ENCODE results near the gene NOTUM.
A peak's percentile ranks its signal among the peaks of the same experiment; 100 is the strongest.

The NOTUM gene

GRCh38 chr17:81961087-81961511, at the start of gene NOTUM:
Gene NOTUM, minus strand, starts transcription at chr17:81961187. Its CDS starts 278 bp downstream, at chr17:81960909.
- no CpG with 5 or more reads among the region's 65 CpGs for WGBS (ENCODE audit: insufficient coverage, insufficient read length)
- peak within 1 kb of the TSS; percentile 40; the same call in 1 of the 2 replicates for H3K4me3 ChIP-seq (ENCODE audit: low read length)
- peaks cover under 1% of the 10 kb centered on the region; the same call in 1 of the 2 replicates for H3K4me1 ChIP-seq (ENCODE audit: control insufficient read depth, insufficient read depth, low read length)
- DNase-seq (ENCODE audit: low read depth, low spot score) = no peak
- no peaks in the 10 kb centered on the region; the same call in 1 of the 2 replicates for H3K36me3 ChIP-seq (ENCODE audit: control insufficient read depth, insufficient read depth, low read length)
- H3K9me3 ChIP-seq (ENCODE audit: control insufficient read depth, insufficient read depth, low read length) = no peaks in the 10 kb centered on the region
- no peak within 1 kb of the TSS for H3K27ac ChIP-seq (ENCODE audit: low read length)
- peaks cover 37% of the 10 kb centered on the region for H3K27me3 ChIP-seq (ENCODE audit: control insufficient read depth, insufficient read depth, low read length)

GRCh38 chr17:82009413-82009812, 48.4 kb upstream of the NOTUM start:
- H3K4me3 ChIP-seq (ENCODE audit: low read length) = no peak overlapping the region
- H3K4me1 ChIP-seq (ENCODE audit: control insufficient read depth, insufficient read depth, low read length) = no peaks in the 10 kb centered on the region; the same call in 1 of the 2 replicates
- DNase-seq (ENCODE audit: low read depth, low spot score) = no peak
- no peak overlapping the region for H3K27ac ChIP-seq (ENCODE audit: low read length)
- no peaks in the 10 kb centered on the region for H3K27me3 ChIP-seq (ENCODE audit: control insufficient read depth, insufficient read depth, low read length)
- no peaks in the 10 kb centered on the region for H3K9me3 ChIP-seq (ENCODE audit: control insufficient read depth, insufficient read depth, low read length)
- H3K36me3 ChIP-seq (ENCODE audit: control insufficient read depth, insufficient read depth, low read length) = peaks cover 3% of the 10 kb centered on the region; the same call in 1 of the 2 replicates
- WGBS (ENCODE audit: insufficient coverage, insufficient read length) = no CpG with 5 or more reads among the region's 15 CpGs

GRCh38 chr17:82008941-82009405, 48.0 kb upstream of the NOTUM start:
- no peak overlapping the region for H3K27ac ChIP-seq (ENCODE audit: low read length)
- no peaks in the 10 kb centered on the region for H3K27me3 ChIP-seq (ENCODE audit: control insufficient read depth, insufficient read depth, low read length)
- no peak for DNase-seq (ENCODE audit: low read depth, low spot score)
- H3K9me3 ChIP-seq (ENCODE audit: control insufficient read depth, insufficient read depth, low read length) = no peaks in the 10 kb centered on the region
- no peaks in the 10 kb centered on the region; the same call in 1 of the 2 replicates for H3K4me1 ChIP-seq (ENCODE audit: control insufficient read depth, insufficient read depth, low read length)
- peaks cover 3% of the 10 kb centered on the region; the same call in 1 of the 2 replicates for H3K36me3 ChIP-seq (ENCODE audit: control insufficient read depth, insufficient read depth, low read length)
- no CpG with 5 or more reads among the region's 28 CpGs for WGBS (ENCODE audit: insufficient coverage, insufficient read length)
- H3K4me3 ChIP-seq (ENCODE audit: low read length) = no peak overlapping the region

GRCh38 chr17:82008258-82008940, 47.4 kb upstream of the NOTUM start:
- no peak for DNase-seq (ENCODE audit: low read depth, low spot score)
- H3K4me1 ChIP-seq (ENCODE audit: control insufficient read depth, insufficient read depth, low read length) = no peaks in the 10 kb centered on the region; the same call in 1 of the 2 replicates
- H3K27ac ChIP-seq (ENCODE audit: low read length) = no peak overlapping the region
- peaks cover 6% of the 10 kb centered on the region; the same call in 1 of the 2 replicates for H3K36me3 ChIP-seq (ENCODE audit: control insufficient read depth, insufficient read depth, low read length)
- H3K9me3 ChIP-seq (ENCODE audit: control insufficient read depth, insufficient read depth, low read length) = no peaks in the 10 kb centered on the region
- WGBS (ENCODE audit: insufficient coverage, insufficient read length) = no CpG with 5 or more reads among the region's 26 CpGs
- no peaks in the 10 kb centered on the region for H3K27me3 ChIP-seq (ENCODE audit: control insufficient read depth, insufficient read depth, low read length)
- H3K4me3 ChIP-seq (ENCODE audit: low read length) = no peak overlapping the region

GRCh38 chr17:82007495-82008257, 46.7 kb upstream of the NOTUM start:
- H3K9me3 ChIP-seq (ENCODE audit: control insufficient read depth, insufficient read depth, low read length) = no peaks in the 10 kb centered on the region
- H3K27me3 ChIP-seq (ENCODE audit: control insufficient read depth, insufficient read depth, low read length) = no peaks in the 10 kb centered on the region
- H3K4me3 ChIP-seq (ENCODE audit: low read length) = no peak overlapping the region
- H3K27ac ChIP-seq (ENCODE audit: low read length) = no peak overlapping the region
- DNase-seq (ENCODE audit: low read depth, low spot score) = no peak
- H3K36me3 ChIP-seq (ENCODE audit: control insufficient read depth, insufficient read depth, low read length) = peaks cover 6% of the 10 kb centered on the region; the same call in 1 of the 2 replicates
- WGBS (ENCODE audit: insufficient coverage, insufficient read length) = no CpG with 5 or more reads among the region's 30 CpGs
- no peaks in the 10 kb centered on the region for H3K4me1 ChIP-seq (ENCODE audit: control insufficient read depth, insufficient read depth, low read length)

GRCh38 chr17:82007228-82007494, 46.2 kb upstream of the NOTUM start:
- Histone ChIP-seq H3K4me1 (ENCODE audit: control insufficient read depth, insufficient read depth, low read length) (no peaks in the 10 kb centered on the region), H3K27me3 (ENCODE audit: control insufficient read depth, insufficient read depth, low read length) (no peaks in the 10 kb centered on the region), H3K9me3 (ENCODE audit: control insufficient read depth, insufficient read depth, low read length) (no peaks in the 10 kb centered on the region), H3K27ac (ENCODE audit: low read length) (no peak overlapping the region), H3K36me3 (ENCODE audit: control insufficient read depth, insufficient read depth, low read length) (peaks cover 6% of the 10 kb centered on the region; the same call in 1 of the 2 replicates), H3K4me3 (ENCODE audit: low read length) (no peak overlapping the region)
- no peak for DNase-seq (ENCODE audit: low read depth, low spot score)
- WGBS (ENCODE audit: insufficient coverage, insufficient read length) = no CpG with 5 or more reads among the region's 6 CpGs

- Histone ChIP-seq H3K27ac (ENCODE audit: low read length) (no peak overlapping the region), H3K27me3 (ENCODE audit: control insufficient read depth, insufficient read depth, low read length) (no peaks in the 10 kb centered on the region), H3K4me1 (ENCODE audit: control insufficient read depth, insufficient read depth, low read length) (no peaks in the 10 kb centered on the region), H3K36me3 (ENCODE audit: control insufficient read depth, insufficient read depth, low read length) (peaks cover 3% of the 10 kb centered on the region; the same call in 1 of the 2 replicates), H3K9me3 (ENCODE audit: control insufficient read depth, insufficient read depth, low read length) (no peaks in the 10 kb centered on the region), H3K4me3 (ENCODE audit: low read length) (no peak overlapping the region)
- WGBS (ENCODE audit: insufficient coverage, insufficient read length) = no CpG with 5 or more reads among the region's 24 CpGs
- no peak for DNase-seq (ENCODE audit: low read depth, low spot score)
These were observed 45.7 kb upstream of the NOTUM start for GRCh38 chr17:82006468-82007227.

GRCh38 chr17:82005701-82006348, 44.8 kb upstream of the NOTUM start:
- H3K36me3 ChIP-seq (ENCODE audit: control insufficient read depth, insufficient read depth, low read length) = peaks cover 3% of the 10 kb centered on the region; the same call in 1 of the 2 replicates
- no peaks in the 10 kb centered on the region for H3K27me3 ChIP-seq (ENCODE audit: control insufficient read depth, insufficient read depth, low read length)
- no peaks in the 10 kb centered on the region for H3K9me3 ChIP-seq (ENCODE audit: control insufficient read depth, insufficient read depth, low read length)
- H3K4me1 ChIP-seq (ENCODE audit: control insufficient read depth, insufficient read depth, low read length) = no peaks in the 10 kb centered on the region
- DNase-seq (ENCODE audit: low read depth, low spot score) = no peak
- no peak overlapping the region for H3K4me3 ChIP-seq (ENCODE audit: low read length)
- no CpG with 5 or more reads among the region's 30 CpGs for whole genome bisulfite sequencing (ENCODE audit: insufficient coverage, insufficient read length)
- H3K27ac ChIP-seq (ENCODE audit: low read length) = no peak overlapping the region

- H3K4me3 ChIP-seq (ENCODE audit: low read length) = no peak overlapping the region
- no peak for DNase-seq (ENCODE audit: low read depth, low spot score)
- WGBS (ENCODE audit: insufficient coverage, insufficient read length) = no CpG with 5 or more reads among the region's 41 CpGs
- peaks cover 3% of the 10 kb centered on the region; the same call in 1 of the 2 replicates for H3K36me3 ChIP-seq (ENCODE audit: control insufficient read depth, insufficient read depth, low read length)
- H3K4me1 ChIP-seq (ENCODE audit: control insufficient read depth, insufficient read depth, low read length) = 0 out of 2 replicates have a peak, but pooled peaks cover 1% of the 10 kb centered on the region
- H3K27me3 ChIP-seq (ENCODE audit: control insufficient read depth, insufficient read depth, low read length) = no peaks in the 10 kb centered on the region
- no peaks in the 10 kb centered on the region for H3K9me3 ChIP-seq (ENCODE audit: control insufficient read depth, insufficient read depth, low read length)
- H3K27ac ChIP-seq (ENCODE audit: low read length) = no peak overlapping the region
These were observed 43.8 kb upstream of the NOTUM start for GRCh38 chr17:82004517-82005455.
